ENCODE results near the gene GLIS2. TPM values are rescaled to one million over a fixed set of nuclear protein-coding genes. Genes with fewer than 3 reads are reported as not detected.

Gene GLIS2
- total RNA-seq, 3 donors from 2014 or later = 1.7 to 21.1 (median 2.9) TPM

DNA sequence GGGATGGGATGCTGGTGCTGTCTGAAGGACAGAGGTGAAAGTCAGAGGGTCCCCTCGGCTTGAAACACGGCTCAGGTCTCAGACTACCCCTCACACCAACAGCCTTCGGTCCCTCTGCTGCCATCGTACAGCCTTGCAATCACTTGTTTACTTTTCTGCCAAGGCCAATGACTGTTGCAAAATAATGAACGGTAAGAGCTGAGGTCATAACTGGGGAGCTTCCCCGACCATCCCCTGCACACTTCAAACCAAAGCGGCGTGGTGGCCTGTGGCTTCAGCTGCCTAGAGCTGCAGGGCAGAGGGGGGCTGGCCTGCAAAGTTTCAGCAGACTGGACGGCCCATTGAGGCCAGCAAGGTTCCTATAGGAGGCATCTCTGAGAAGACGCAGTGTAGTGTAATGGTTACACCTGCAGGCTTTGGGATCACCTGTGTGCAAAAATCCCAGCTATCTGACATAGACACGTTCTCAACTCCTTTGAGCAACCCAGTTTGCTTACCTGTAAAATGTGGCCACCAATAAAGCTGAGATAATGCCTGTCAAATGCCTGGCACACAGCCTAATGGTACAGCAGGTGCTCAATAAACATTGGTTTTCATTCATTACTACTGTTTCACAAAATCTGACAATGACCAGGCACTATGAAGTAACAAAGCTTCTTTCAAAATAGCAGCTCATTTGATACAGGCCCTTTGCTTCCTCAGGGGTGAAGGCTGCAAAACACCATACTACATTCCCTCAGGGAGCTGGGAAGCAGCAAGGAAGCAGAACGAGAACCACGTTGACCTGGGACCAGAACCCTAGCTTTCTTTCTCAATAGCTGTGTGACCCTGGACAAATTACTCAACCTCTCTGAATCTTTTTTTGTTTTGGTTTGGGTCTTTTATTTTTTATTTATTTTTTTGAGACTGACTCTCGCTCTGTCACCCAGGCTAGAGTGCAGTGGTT is 30.2 kb downstream of the GLIS2 start:
- ATAC-seq (peak; percentile 27), DNase-seq (no peak)
- H3K4me1 ChIP-seq (ENCODE audit: low read depth) = peaks cover 10% of the 10 kb centered on the region
- TF ChIP-seq, protein P1, sequence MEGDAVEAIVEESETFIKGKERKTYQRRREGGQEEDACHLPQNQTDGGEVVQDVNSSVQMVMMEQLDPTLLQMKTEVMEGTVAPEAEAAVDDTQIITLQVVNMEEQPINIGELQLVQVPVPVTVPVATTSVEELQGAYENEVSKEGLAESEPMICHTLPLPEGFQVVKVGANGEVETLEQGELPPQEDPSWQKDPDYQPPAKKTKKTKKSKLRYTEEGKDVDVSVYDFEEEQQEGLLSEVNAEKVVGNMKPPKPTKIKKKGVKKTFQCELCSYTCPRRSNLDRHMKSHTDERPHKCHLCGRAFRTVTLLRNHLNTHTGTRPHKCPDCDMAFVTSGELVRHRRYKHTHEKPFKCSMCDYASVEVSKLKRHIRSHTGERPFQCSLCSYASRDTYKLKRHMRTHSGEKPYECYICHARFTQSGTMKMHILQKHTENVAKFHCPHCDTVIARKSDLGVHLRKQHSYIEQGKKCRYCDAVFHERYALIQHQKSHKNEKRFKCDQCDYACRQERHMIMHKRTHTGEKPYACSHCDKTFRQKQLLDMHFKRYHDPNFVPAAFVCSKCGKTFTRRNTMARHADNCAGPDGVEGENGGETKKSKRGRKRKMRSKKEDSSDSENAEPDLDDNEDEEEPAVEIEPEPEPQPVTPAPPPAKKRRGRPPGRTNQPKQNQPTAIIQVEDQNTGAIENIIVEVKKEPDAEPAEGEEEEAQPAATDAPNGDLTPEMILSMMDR (IDR thresholded peaks at IDR 0.05) = no peak
- intact Hi-C loops (cut with DNase I, micrococcal nuclease) = no loop called here
- H3K9me3 ChIP-seq = no peaks in the 10 kb centered on the region
- no peaks in the 10 kb centered on the region for H3K36me3 ChIP-seq (ENCODE audit: low read depth)
- H3K4me3 ChIP-seq = no peak overlapping the region

DNA sequence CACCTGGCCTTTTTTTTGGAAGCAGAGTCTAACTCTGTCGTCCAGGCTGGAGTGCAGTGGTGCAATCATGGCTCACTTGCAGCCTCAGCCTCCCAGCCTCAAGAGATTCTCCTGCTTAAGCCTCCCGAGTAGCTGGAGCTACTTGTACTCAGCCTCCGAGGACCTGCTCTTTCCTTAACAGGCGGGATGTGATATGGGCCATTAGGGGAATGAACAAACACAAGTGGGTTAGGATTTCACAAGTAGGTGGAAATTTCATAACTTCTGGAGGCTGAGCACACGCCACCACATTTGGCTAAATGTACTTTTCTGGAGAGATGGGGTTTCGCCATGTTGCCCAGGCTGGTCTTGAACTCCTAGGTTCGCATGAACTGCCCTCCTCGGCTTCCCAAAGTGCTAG is 31.1 kb downstream of the GLIS2 start:
- Histone ChIP-seq H3K9me3 (no peaks in the 10 kb centered on the region), H3K36me3 (ENCODE audit: low read depth) (no peaks in the 10 kb centered on the region), H3K4me1 (ENCODE audit: low read depth) (peaks cover 10% of the 10 kb centered on the region), H3K4me3 (no peak overlapping the region)
- DNase-seq (no peak), ATAC-seq (no peak)
- TF ChIP-seq, protein P1 (IDR thresholded peaks at IDR 0.05) = no peak
- intact Hi-C loops (cut with DNase I, micrococcal nuclease) = no loop called here

DNA sequence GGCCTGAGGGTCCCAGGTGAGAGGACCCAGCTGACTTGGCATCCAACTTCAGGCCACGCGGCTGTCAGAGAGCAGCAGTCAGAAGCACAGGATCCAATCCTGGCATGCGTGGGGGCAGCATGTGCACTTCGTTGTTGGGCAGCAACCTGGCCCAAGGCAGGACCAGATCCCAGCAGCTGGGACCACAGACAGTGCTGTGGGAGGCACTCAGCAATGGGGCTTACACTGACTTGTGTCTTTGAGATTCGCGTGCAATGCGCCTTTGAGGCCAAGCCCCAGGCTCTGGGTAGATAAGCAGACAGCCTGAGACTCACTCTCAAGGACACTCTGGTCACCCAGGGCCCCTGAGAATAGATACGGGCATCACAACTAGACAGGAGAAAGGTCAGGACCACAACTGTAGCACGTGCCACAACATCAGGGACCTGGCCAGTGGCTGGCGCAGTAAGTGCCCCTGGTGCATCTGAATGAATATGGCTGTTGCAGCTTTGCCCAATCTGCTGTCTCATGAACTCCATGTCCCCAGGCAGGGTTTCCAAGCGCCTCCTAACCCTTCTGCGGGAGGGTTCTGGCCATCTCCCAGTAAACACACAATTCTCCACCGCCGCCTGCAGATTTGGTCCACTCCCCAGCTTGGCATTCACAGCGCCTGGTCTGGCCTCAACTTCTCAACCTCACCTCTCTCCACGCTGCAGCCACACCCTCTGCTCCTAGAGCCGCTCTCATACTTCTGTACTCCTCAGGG is 32.1 kb downstream of the GLIS2 start:
- no peak for ATAC-seq
- Histone ChIP-seq H3K9me3 (no peaks in the 10 kb centered on the region), H3K4me1 (ENCODE audit: low read depth) (peaks cover 10% of the 10 kb centered on the region), H3K4me3 (no peak overlapping the region), H3K36me3 (ENCODE audit: low read depth) (no peaks in the 10 kb centered on the region)
- TF ChIP-seq, protein P1 (IDR thresholded peaks at IDR 0.05) = no peak
- intact Hi-C loops (cut with DNase I, micrococcal nuclease) = no loop called here
- no peak for DNase-seq

DNA sequence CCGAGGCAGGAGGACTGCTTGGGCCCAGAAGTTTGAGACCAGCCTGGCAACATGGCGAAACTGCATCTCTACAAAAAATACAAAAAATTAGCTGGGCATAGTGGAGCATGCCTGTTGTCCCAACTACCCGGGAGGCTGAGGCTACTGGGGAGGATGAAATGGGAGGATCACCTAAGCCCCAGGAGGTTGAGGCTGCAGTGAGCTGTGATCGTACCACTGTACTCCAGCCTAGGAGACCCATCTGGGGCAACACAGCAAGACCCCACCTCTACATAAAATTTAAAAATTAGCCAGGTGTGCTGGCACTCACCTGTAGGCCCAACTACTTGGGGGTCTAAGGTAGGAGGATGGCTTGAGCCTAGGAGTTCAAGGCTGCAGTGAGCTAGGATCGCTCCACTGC is 33.5 kb downstream of the GLIS2 start:
- Histone ChIP-seq H3K4me3 (no peak overlapping the region), H3K4me1 (ENCODE audit: low read depth) (peaks cover 10% of the 10 kb centered on the region), H3K36me3 (ENCODE audit: low read depth) (no peaks in the 10 kb centered on the region), H3K9me3 (no peaks in the 10 kb centered on the region)
- DNase-seq = no peak
- no peak for ATAC-seq
- TF ChIP-seq, protein P1 (IDR thresholded peaks at IDR 0.05) = no peak
- intact Hi-C loops (cut with DNase I, micrococcal nuclease) = no loop called here

DNA sequence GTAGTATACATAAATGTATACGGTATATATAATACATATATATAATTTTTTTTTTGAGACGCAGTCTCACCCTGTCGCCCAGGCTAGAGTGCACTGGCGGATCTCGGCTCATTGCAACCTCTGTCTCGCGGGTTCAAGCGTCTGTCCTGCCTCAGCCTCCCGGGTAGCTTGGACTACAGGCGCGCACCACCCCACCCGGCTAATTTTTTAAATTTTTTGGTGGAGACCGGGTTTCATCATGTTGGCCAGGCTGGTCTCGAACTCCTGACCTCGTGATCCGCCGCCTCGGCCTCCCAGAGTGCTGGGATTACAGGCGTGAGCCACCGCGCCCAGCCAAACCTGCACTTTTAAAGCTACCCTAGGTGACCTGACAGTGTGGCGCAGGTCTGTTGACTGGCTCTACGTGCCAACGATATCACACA is 34.5 kb downstream of the GLIS2 start:
- DNase-seq (no peak), ATAC-seq (no peak)
- Histone ChIP-seq H3K4me3 (peak overlapping the region; percentile 79), H3K4me1 (ENCODE audit: low read depth) (peaks cover 10% of the 10 kb centered on the region), H3K36me3 (ENCODE audit: low read depth) (no peaks in the 10 kb centered on the region), H3K9me3 (no peaks in the 10 kb centered on the region)
- TF ChIP-seq, protein P1 (IDR thresholded peaks at IDR 0.05) = no peak
- intact Hi-C loops (cut with DNase I, micrococcal nuclease) = no loop called here

Data from mucosa of descending colon (tissue), 3 donors.